AG08395 (cell line): Measurements from ENCODE around the gene EP300.
"Not testable (repeated sequence)": the region's sequence is repeated elsewhere in the genome, so short reads cannot be mapped to it uniquely, and the experiment has no call there.

Source experiments
- DNase-seq: peaks from one replicate; pipeline ENCODE4 v3.0.0; 2012; ENCODE audit warnings: mixed read lengths, low spot score

Gene EP300

GRCh38 chr22:41085842-41086241 lies 6.5 kb upstream of the EP300 start:
- DNase-seq: no peak

DNA sequence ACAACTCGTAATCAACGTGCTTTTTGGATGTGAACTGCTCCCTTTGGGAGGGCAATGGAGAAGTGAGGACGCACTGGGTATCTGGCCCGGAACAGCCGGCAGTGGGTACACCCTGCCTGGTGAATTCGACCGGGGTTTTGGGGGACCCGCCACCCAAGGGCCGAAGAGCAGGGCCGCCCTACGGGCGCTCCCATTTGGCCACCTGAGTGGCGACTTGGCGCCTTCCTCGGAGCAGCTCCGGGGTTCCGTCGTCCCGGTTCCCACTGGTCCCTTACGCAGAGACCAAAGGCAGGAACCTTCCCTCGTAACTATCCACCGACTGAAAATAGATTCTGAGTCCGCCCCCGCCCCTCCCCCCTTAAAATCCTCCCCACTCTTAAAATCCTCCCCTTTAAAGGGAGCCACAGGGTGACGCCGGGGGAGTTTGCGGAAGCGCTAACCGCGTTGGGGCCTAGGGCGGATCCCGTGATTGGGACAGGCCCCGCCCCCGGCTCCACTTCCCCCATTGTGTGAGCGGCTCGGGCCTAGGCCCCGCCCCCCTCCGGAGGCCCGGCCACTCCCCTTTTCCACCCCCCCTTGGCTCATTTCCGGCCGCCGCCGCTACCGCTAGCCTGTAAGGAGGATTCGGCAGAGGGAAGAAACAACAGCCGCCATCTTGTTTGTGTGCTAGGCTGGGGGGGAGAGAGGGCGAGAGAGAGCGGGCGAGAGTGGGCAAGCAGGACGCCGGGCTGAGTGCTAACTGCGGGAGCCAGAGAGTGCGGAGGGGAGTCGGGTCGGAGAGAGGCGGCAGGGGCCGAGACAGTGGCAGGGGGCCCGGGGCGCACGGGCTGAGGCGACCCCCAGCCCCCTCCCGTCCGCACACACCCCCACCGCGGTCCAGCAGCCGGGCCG lies 1.0 kb upstream of the EP300 start:
- peak; percentile 99 for DNase-seq

- no peak for DNase-seq
Measured at GRCh38 chr22:41092847-41093411, 537 bp downstream of the EP300 start.

DNA sequence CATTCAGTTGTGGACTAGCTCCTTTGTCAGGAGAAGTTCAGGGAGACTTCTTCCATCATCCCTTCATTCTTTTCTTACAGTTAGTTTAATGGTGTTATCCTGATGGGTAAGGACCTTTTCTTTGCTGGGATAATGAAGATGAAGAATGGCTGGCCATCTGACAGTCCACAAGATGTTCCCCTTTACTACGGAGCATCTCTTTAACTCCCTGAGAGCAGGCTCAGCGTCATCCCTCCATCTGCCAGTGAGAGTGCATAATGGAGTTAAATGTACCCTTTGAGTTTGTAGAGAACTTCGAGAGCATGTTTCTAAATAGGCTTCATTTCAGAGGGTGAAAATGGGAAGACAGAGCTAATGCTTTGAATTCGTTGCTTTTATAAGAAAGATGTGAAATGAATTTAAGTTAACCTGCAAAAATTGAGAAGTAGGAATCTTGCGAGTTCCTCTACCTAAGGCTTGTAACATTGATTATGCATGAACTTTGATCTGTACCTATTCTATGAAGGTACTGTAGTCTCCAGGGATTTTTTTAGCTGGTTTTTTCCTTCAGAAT lies 1.7 kb downstream of the EP300 start:
- DNase-seq: peak; percentile 35

- DNase-seq: no peak
Measured at GRCh38 chr22:41096391-41096790, 4.0 kb downstream of the EP300 start.

GRCh38 chr22:41096841-41097240 lies 4.4 kb downstream of the EP300 start:
- DNase-seq: no peak

- no peak for DNase-seq
Measured at GRCh38 chr22:41099036-41099435, 6.6 kb downstream of the EP300 start.

- peak; percentile 28 for DNase-seq
Measured at GRCh38 chr22:41106122-41106968, 14.0 kb downstream of the EP300 start.

DNA sequence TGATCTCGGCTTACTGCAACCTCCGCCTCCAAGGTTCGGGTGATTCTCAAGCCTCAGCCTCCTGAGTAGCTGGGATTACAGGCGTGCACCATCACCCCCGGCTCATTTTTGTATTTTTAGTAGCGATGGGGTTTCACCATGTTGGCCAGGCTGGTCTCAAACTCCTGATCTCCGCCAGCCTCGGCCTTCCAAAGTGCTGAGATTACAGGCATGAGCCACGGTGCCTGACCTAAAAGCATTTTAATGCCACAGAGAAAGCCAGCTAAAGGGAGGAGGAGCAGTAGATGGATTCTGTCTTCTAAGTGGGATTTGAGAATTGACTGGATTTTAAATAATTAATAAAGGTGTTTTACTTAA lies 14.6 kb downstream of the EP300 start:
- DNase-seq: not testable (repeated sequence)

- DNase-seq: no peak
Measured at GRCh38 chr22:41110968-41111367, 18.6 kb downstream of the EP300 start.

- no peak for DNase-seq
Measured at GRCh38 chr22:41116342-41116741, 23.9 kb downstream of the EP300 start.

DNA sequence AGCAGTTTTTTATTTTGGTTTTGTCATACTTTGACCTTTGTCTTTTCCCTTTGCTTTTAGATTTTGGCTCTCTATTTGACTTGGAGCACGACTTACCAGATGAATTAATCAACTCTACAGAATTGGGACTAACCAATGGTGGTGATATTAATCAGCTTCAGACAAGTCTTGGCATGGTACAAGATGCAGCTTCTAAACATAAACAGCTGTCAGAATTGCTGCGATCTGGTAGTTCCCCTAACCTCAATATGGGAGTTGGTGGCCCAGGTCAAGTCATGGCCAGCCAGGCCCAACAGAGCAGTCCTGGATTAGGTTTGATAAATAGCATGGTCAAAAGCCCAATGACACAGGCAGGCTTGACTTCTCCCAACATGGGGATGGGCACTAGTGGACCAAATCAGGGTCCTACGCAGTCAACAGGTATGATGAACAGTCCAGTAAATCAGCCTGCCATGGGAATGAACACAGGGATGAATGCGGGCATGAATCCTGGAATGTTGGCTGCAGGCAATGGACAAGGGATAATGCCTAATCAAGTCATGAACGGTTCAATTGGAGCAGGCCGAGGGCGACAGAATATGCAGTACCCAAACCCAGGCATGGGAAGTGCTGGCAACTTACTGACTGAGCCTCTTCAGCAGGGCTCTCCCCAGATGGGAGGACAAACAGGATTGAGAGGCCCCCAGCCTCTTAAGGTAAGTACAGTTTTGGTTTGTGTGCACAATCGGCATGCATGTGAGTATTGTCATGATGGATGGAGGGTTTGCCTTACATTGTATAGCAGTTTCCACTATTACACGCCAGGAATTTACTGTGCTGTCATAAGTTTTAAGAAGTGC lies 25.0 kb downstream of the EP300 start:
- no peak for DNase-seq

DNA sequence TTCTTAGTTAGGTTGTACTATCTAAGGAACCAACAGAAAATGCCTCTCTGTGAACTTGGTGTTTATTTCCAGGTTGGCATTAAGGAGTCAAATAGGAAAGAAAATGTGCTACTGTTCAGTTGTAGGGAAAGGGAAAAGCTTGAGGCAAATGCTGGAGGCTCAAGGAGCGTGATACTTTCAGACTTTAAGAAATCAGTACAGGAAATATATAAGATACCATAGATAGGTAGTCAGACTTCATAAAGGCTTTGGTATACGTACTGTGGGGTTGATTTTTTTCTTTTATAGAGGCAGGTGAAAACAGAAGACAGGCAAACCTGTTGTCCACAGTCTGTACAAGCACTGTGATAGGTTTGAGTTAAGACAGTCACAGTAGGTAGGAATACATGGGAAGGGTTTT lies 30.8 kb downstream of the EP300 start:
- no peak for DNase-seq

- DNase-seq: no peak
Measured at GRCh38 chr22:41124086-41124485, 31.7 kb downstream of the EP300 start.

DNA sequence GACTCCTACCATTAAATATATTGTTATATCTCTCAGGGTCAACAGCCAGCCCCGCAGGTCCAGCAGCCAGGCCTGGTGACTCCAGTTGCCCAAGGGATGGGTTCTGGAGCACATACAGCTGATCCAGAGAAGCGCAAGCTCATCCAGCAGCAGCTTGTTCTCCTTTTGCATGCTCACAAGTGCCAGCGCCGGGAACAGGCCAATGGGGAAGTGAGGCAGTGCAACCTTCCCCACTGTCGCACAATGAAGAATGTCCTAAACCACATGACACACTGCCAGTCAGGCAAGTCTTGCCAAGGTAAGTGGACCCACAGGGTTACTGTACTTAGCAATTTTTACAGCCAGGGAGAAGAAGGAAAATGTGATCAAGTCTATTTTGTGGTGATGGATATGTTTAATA lies 35.1 kb downstream of the EP300 start:
- DNase-seq: no peak

DNA sequence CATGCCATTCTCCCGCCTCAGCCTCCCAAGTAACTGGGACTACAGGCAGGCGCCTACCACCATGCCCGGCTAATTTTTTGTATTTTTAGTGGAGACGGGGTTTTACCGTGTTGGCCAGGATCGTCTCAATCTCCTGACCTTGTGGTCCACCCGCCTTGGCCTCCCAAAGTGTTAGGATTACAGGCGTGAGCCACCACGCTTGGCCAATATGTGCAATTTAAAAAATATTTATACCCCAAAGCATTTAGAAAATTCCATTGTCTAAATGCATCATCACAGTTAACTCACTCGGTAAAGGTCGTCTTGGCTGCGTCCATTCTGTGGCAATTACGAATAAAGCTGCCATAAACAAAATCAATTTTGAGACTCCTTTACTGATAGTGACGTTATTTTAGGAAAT lies 36.2 kb downstream of the EP300 start:
- DNase-seq: no peak

GRCh38 chr22:41132550-41132949 lies 40.2 kb downstream of the EP300 start:
- DNase-seq: no peak

DNA sequence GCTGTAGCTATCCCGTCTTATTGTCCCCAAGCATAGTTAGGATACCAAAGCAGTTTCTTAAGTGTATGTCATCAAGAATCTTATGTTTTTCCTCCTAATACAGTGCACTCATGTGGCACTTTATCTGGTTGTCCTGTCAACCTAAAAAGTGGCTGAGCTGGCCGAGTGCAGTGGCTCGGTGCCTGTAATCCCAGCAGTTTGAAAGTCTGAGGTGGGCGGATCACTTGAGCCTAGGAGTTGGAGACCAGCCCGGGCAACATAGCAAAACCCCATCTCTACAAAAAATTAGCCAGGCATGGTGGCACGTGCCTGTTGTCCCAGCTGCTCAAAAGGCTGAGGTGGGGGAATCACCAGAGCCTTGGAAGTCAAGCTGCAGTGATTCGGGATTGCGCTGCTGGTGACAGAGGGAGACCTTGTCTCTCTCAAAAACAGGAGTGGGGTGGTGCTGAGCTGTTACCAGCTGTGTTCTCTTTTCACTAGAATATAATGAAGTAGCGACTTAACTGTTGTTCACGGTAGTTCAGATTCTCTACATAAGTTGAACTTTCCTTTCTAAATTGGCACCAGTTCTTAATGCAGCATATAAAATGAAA lies 48.1 kb downstream of the EP300 start:
- DNase-seq: no peak

GRCh38 chr22:41145921-41146320 lies 53.5 kb downstream of the EP300 start:
- not testable (repeated sequence) for DNase-seq

- no peak for DNase-seq
Measured at GRCh38 chr22:41146573-41146972, 54.2 kb downstream of the EP300 start.

GRCh38 chr22:41147722-41148121 lies 55.3 kb downstream of the EP300 start:
- no peak for DNase-seq
